CD4-positive, CD25-positive, alpha-beta regulatory T cell (primary cell): ENCODE measurements around the gene TCAF1. TPM values are rescaled to one million over a fixed set of nuclear protein-coding genes. Genes with fewer than 3 reads are reported as not detected.

ENCODE experiments used
- ATAC-seq, 2 donors: fragments of 150-1000 bp; cut with Tn5 transposase; one replicate each; pipeline ENCODE4 v1.10.0; 2021; ENCODE audit warnings: low read depth in 2 of 2, moderate number of reproducible peaks in 2 of 2, moderate library complexity in 1 of 2
- DNase-seq, 3 donors: peaks; one replicate each; pipeline versions ENCODE4 v3.0.0 to v3.0.0-alpha.2; 2012 to 2022; ENCODE audit warnings: mixed read lengths in 1 of 3
- H3K27ac ChIP-seq: one replicate; pipeline ENCODE4 v1.7.0; 2013; ENCODE audit warnings: mild to moderate bottlenecking, low read length; ENCODE audit not compliant: insufficient read depth, poor library complexity, severe bottlenecking
- H3K27me3 ChIP-seq: one replicate; pipeline ENCODE4 v1.7.0; 2013; ENCODE audit warnings: low read length; ENCODE audit not compliant: control insufficient read depth, insufficient read depth
- H3K36me3 ChIP-seq: one replicate; pipeline ENCODE4 v1.7.0; 2013; ENCODE audit warnings: mild to moderate bottlenecking, low read length, moderate library complexity; ENCODE audit not compliant: control insufficient read depth, insufficient read depth
- H3K4me1 ChIP-seq: 2 replicates; pipeline ENCODE4 v1.7.0; 2013; ENCODE audit warnings: mild to moderate bottlenecking, low read length; ENCODE audit not compliant: insufficient read depth, control insufficient read depth, poor library complexity, severe bottlenecking
- H3K4me3 ChIP-seq: one replicate; pipeline ENCODE4 v1.7.0; 2013; ENCODE audit warnings: low read depth, mild to moderate bottlenecking, low read length, moderate library complexity
- H3K9me3 ChIP-seq, 2 experiments: 1 replicate in 1 of 2; 2 replicates in 1 of 2; pipeline ENCODE4 v1.7.0; 2013; ENCODE audit warnings: low read length in 2 of 2, mild to moderate bottlenecking in 1 of 2, moderate library complexity in 1 of 2; ENCODE audit not compliant: control insufficient read depth in 2 of 2
- H3K27ac Mint-ChIP-seq, 3 donors: one replicate each; pipeline ENCODE4 v1.8.0; 2020 to 2022; ENCODE audit warnings: mild to moderate bottlenecking in 3 of 3, mixed read lengths in 3 of 3, moderate library complexity in 2 of 3
- H3K27me3 Mint-ChIP-seq: one replicate; pipeline ENCODE4 v1.8.0; 2022; ENCODE audit warnings: mild to moderate bottlenecking, mixed read lengths
- H3K36me3 Mint-ChIP-seq: one replicate; pipeline ENCODE4 v1.8.0; 2020; ENCODE audit warnings: mixed read lengths
- H3K4me1 Mint-ChIP-seq, 4 donors: one replicate each; pipeline ENCODE4 v1.8.0; 2020 to 2022; ENCODE audit warnings: mixed read lengths in 4 of 4, mild to moderate bottlenecking in 1 of 4
- H3K4me3 Mint-ChIP-seq, 4 donors: one replicate each; pipeline ENCODE4 v1.8.0; 2020 to 2022; ENCODE audit warnings: mild to moderate bottlenecking in 4 of 4, mixed read lengths in 4 of 4, moderate library complexity in 3 of 4
- H3K9me3 Mint-ChIP-seq, 7 donors: one replicate each; pipeline ENCODE4 v1.8.0; 2020 to 2022; ENCODE audit warnings: mixed read lengths in 7 of 7, mild to moderate bottlenecking in 3 of 7, moderate library complexity in 2 of 7
- polyA plus RNA-seq, 4 donors: library from polyadenylated mRNA; unstranded; fragments of 300-500 nt; fragmentation: Illumina TruSeq; gene quantifications; one replicate each; pipeline ENCODE4 v1.2.3, GENCODE V29; 2021
- total RNA-seq: library from RNA; stranded (reverse); gene quantifications from one replicate; pipeline ENCODE4 v1.2.3, GENCODE V29; 2022

The TCAF1 gene
- total and polyA plus RNA-seq, 5 donors from 2014 or later: 5.6 to 13.0 (median 9.6) TPM

DNA sequence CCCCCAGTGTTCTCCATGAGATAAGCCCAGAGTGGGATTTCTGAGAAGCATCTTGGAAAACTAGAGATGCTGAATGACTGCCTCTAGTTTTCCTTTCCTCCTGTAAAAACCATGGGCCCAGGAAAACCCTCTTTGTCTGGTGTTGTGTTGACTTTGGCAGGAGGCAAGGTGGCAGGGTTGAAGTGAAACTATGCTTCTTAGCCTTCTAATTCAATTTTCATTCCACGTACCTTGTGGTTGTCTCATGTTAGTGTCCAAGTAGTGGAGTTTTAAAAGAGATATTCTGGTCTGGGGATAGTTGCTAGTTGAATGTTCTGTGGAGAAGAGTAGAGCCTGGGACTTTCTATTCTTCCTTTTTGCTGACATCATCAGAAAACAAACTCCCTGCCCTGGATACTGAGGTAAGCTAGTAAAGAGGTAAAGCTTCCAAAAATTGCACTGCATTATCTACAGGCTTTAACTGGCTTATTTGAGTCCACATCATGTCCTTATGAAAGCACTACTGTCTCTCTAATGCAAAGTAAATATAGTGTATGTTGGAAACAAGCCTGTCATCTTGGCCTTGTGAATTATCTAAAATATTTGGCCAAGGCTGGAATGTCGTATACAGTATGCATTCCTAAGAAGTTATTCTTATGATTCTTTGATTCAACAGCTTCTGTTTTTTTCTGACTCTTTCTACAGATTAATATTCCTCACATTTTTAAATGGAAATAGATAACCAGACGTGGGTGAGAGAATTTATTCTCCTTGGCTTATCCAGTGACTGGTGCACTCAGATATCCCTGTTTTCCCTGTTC lies 32.8 kb upstream of the TCAF1 start, which contains the start of gene OR2F2:
Gene OR2F2, plus strand, starts transcription at position 708 of the 800 bp plus-strand sequence. Its CDS starts 0 bp downstream, at position 708.
- no peaks in the 10 kb centered on the region for H3K27me3 Mint-ChIP-seq
- Histone ChIP-seq H3K27me3 (no peaks in the 10 kb centered on the region), H3K36me3 (no peaks in the 10 kb centered on the region), H3K4me3 (no peak within 1 kb of the TSS), H3K9me3 (peaks cover 0 to 3% of the 10 kb centered on the region in 2 experiments), H3K4me1 (no peaks in the 10 kb centered on the region), H3K27ac (no peak within 1 kb of the TSS)
- DNase-seq (no peak), ATAC-seq (no peak)
- no peaks in the 10 kb centered on the region for H3K36me3 Mint-ChIP-seq
- H3K4me3 Mint-ChIP-seq: peak within 1 kb of the TSS in 1 of 4 donors; percentile 5
- peak within 1 kb of the TSS in 1 of 3 donors; percentile 24 for H3K27ac Mint-ChIP-seq
- peaks cover 0 to 5% (median 2%) of the 10 kb centered on the region in 7 donors for H3K9me3 Mint-ChIP-seq
- H3K4me1 Mint-ChIP-seq: peaks cover 0 to 14% (median 10%) of the 10 kb centered on the region in 4 donors

- H3K36me3 Mint-ChIP-seq: no peaks in the 10 kb centered on the region
- H3K4me1 Mint-ChIP-seq: peaks cover 0 to 17% (median 11%) of the 10 kb centered on the region in 4 donors
- Histone ChIP-seq H3K36me3 (no peaks in the 10 kb centered on the region), H3K9me3 (peaks cover 0 to 3% of the 10 kb centered on the region in 2 experiments), H3K4me3 (no peak overlapping the region), H3K27ac (no peak overlapping the region), H3K4me1 (no peaks in the 10 kb centered on the region), H3K27me3 (no peaks in the 10 kb centered on the region)
- H3K9me3 Mint-ChIP-seq: peaks cover 0 to 5% (median 2%) of the 10 kb centered on the region in 7 donors
- H3K27ac Mint-ChIP-seq: no peak overlapping the region
- no peak overlapping the region for H3K4me3 Mint-ChIP-seq
- ATAC-seq: no peak
- DNase-seq: no peak
- H3K27me3 Mint-ChIP-seq: peaks cover 5% of the 10 kb centered on the region
These were observed 29.8 kb upstream of the TCAF1 start for GRCh38 chr7:143931739-143932138.

- H3K27me3 Mint-ChIP-seq: peaks cover 14% of the 10 kb centered on the region
- peak overlapping the region in 1 of 3 donors; percentile 70 for H3K27ac Mint-ChIP-seq
- DNase-seq (peak in 1 of 3 donors; percentile 4), ATAC-seq (peak; percentile 43 to 46)
- Histone ChIP-seq H3K4me1 (no peaks in the 10 kb centered on the region), H3K36me3 (no peaks in the 10 kb centered on the region), H3K27ac (no peak overlapping the region), H3K9me3 (peaks cover 0 to 3% of the 10 kb centered on the region in 2 experiments), H3K4me3 (no peak overlapping the region), H3K27me3 (peaks cover 8% of the 10 kb centered on the region)
- no peaks in the 10 kb centered on the region for H3K36me3 Mint-ChIP-seq
- H3K9me3 Mint-ChIP-seq: peaks cover 0 to 5% (median 2%) of the 10 kb centered on the region in 7 donors
- H3K4me1 Mint-ChIP-seq: peaks cover 0 to 17% (median 11%) of the 10 kb centered on the region in 4 donors
- H3K4me3 Mint-ChIP-seq: no peak overlapping the region
These were observed 27.4 kb upstream of the TCAF1 start for GRCh38 chr7:143929224-143929920.

- Histone ChIP-seq H3K9me3 (no peaks in the 10 kb centered on the region), H3K27me3 (peaks cover 22% of the 10 kb centered on the region), H3K36me3 (no peaks in the 10 kb centered on the region), H3K4me1 (no peaks in the 10 kb centered on the region), H3K4me3 (no peak overlapping the region), H3K27ac (no peak overlapping the region)
- DNase-seq (no peak), ATAC-seq (no peak)
- H3K27me3 Mint-ChIP-seq: peaks cover 34% of the 10 kb centered on the region
- H3K4me3 Mint-ChIP-seq: no peak overlapping the region
- H3K4me1 Mint-ChIP-seq: peaks cover 0 to 5% (median 0%) of the 10 kb centered on the region in 4 donors
- no peaks in the 10 kb centered on the region for H3K36me3 Mint-ChIP-seq
- H3K9me3 Mint-ChIP-seq: peaks cover 0 to 2% (median 0%) of the 10 kb centered on the region in 7 donors
- no peak overlapping the region for H3K27ac Mint-ChIP-seq
These were observed 22.9 kb upstream of the TCAF1 start for GRCh38 chr7:143924851-143925250.

- no peaks in the 10 kb centered on the region for H3K4me1 Mint-ChIP-seq
- H3K27me3 Mint-ChIP-seq: peaks cover 68% of the 10 kb centered on the region
- Histone ChIP-seq H3K4me1 (no peaks in the 10 kb centered on the region), H3K27me3 (peaks cover 10% of the 10 kb centered on the region), H3K36me3 (no peaks in the 10 kb centered on the region), H3K4me3 (no peak overlapping the region), H3K9me3 (no peaks in the 10 kb centered on the region), H3K27ac (no peak overlapping the region)
- H3K9me3 Mint-ChIP-seq: peaks cover 0 to 1% (median 0%) of the 10 kb centered on the region in 7 donors
- DNase-seq (no peak), ATAC-seq (no peak)
- H3K36me3 Mint-ChIP-seq: no peaks in the 10 kb centered on the region
- no peak overlapping the region for H3K4me3 Mint-ChIP-seq
- H3K27ac Mint-ChIP-seq: peak overlapping the region in 1 of 3 donors; percentile 1
These were observed 13.1 kb upstream of the TCAF1 start for GRCh38 chr7:143914938-143915652.

GRCh38 chr7:143913945-143914615 lies 12.1 kb upstream of the TCAF1 start:
- no peaks in the 10 kb centered on the region for H3K4me1 ChIP-seq
- Mint-ChIP-seq H3K9me3 (no peaks in the 10 kb centered on the region), H3K4me1 (no peaks in the 10 kb centered on the region), H3K4me3 (no peak overlapping the region), H3K27me3 (peaks cover 59% of the 10 kb centered on the region), H3K36me3 (no peaks in the 10 kb centered on the region), H3K27ac (no peak overlapping the region)
- DNase-seq (no peak), ATAC-seq (no peak)
- H3K9me3 ChIP-seq: no peaks in the 10 kb centered on the region
- H3K27me3 ChIP-seq: peaks cover 9% of the 10 kb centered on the region
- H3K4me3 ChIP-seq: no peak overlapping the region
- no peaks in the 10 kb centered on the region for H3K36me3 ChIP-seq
- H3K27ac ChIP-seq: no peak overlapping the region
